Gastrocnemius medialis (tissue), 4 donors: ENCODE measurements around the gene B2M.

Experiments used
- POLR2A ChIP-seq, 2 donors: fragments of 450-650 bp; IDR thresholded peaks; one replicate each; pipeline ENCODE4 v1.6.1; 2017; ENCODE audit warnings: antibody characterized with exemption in 2 of 2, mild to moderate bottlenecking in 2 of 2, moderate library complexity in 2 of 2
- TF ChIP-seq, protein P1 (sequence below), 5 experiments: fragments of 450-650 bp in 3 of 5; fragments of 200-600 bp in 2 of 5; sonication (generic) in 2 of 5; IDR thresholded peaks in 4 of 5; conservative IDR thresholded peaks in 1 of 5; 1 replicate in 4 of 5; 2 replicates in 1 of 5; pipeline ENCODE4 v1.5.1; 2016 to 2019; ENCODE audit warnings: antibody characterized with exemption in 5 of 5, mild to moderate bottlenecking in 3 of 5, moderate library complexity in 3 of 5

DNA sequence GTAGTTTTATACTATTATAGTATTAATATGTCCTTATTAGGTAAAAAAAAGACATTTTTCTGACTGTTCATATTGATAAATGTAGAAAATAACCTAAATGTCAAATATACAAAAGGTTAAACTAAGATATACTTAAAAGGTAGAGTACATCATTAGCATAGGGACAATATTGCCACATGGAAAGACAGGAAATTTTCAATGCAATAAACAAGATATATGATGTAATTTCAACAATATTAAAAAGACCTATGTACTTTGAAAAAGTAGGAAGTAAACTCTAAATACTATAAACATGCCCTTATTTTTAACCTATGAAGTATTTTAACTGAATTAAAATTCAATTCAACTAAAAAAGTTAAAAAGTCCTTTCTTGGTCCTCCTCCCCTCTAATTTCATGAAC lies 49.7 kb upstream of the B2M start:
- TF ChIP-seq, protein P1, sequence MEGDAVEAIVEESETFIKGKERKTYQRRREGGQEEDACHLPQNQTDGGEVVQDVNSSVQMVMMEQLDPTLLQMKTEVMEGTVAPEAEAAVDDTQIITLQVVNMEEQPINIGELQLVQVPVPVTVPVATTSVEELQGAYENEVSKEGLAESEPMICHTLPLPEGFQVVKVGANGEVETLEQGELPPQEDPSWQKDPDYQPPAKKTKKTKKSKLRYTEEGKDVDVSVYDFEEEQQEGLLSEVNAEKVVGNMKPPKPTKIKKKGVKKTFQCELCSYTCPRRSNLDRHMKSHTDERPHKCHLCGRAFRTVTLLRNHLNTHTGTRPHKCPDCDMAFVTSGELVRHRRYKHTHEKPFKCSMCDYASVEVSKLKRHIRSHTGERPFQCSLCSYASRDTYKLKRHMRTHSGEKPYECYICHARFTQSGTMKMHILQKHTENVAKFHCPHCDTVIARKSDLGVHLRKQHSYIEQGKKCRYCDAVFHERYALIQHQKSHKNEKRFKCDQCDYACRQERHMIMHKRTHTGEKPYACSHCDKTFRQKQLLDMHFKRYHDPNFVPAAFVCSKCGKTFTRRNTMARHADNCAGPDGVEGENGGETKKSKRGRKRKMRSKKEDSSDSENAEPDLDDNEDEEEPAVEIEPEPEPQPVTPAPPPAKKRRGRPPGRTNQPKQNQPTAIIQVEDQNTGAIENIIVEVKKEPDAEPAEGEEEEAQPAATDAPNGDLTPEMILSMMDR (IDR thresholded peaks at IDR 0.05 in 4 of 5, conservative IDR thresholded peaks at IDR 0.05 in 1 of 5) = no peak
- no peak for TF ChIP-seq POLR2A (IDR thresholded peaks at IDR 0.05)
